ENCODE data around the gene GRIK3.

GRIK3 gene

GRCh38 chr1:36867575-36867974, 166.7 kb downstream of the GRIK3 start:
- H3K9me3 ChIP-seq (ENCODE audit: control insufficient read depth in 2 of 2, low read length in 2 of 2): no peaks in the 10 kb centered on the region
- H3K4me1 ChIP-seq (ENCODE audit: control insufficient read depth, insufficient read depth, low read length): no peaks in the 10 kb centered on the region
- H3K36me3 ChIP-seq (ENCODE audit: control insufficient read depth in 2 of 2, insufficient read depth in 2 of 2, low read length in 2 of 2): no peaks in the 10 kb centered on the region
- no peak overlapping the region for H3K4me3 ChIP-seq (ENCODE audit: low read length in 2 of 2)
- no peak overlapping the region for H3K27ac ChIP-seq (ENCODE audit: low read length)
- peaks cover 11 to 28% of the 10 kb centered on the region in 2 donors for H3K27me3 ChIP-seq (ENCODE audit: control insufficient read depth in 1 of 2, insufficient read depth in 2 of 2, low read length in 2 of 2)
- no peak overlapping the region for H3K9ac ChIP-seq (ENCODE audit: low read length in 2 of 2)

GRCh38 chr1:36866169-36866814, 168.0 kb downstream of the GRIK3 start:
- Histone ChIP-seq H3K9me3 (ENCODE audit: control insufficient read depth in 2 of 2, low read length in 2 of 2) (no peaks in the 10 kb centered on the region), H3K36me3 (ENCODE audit: control insufficient read depth in 2 of 2, insufficient read depth in 2 of 2, low read length in 2 of 2) (no peaks in the 10 kb centered on the region), H3K4me1 (ENCODE audit: control insufficient read depth, insufficient read depth, low read length) (no peaks in the 10 kb centered on the region), H3K27me3 (ENCODE audit: control insufficient read depth in 1 of 2, insufficient read depth in 2 of 2, low read length in 2 of 2) (peaks cover 11 to 22% of the 10 kb centered on the region in 2 donors), H3K9ac (ENCODE audit: low read length in 2 of 2) (no peak overlapping the region), H3K27ac (ENCODE audit: low read length) (no peak overlapping the region), H3K4me3 (ENCODE audit: low read length in 2 of 2) (no peak overlapping the region)

GRCh38 chr1:36865602-36865900, 168.8 kb downstream of the GRIK3 start:
- Histone ChIP-seq H3K9me3 (ENCODE audit: control insufficient read depth in 2 of 2, low read length in 2 of 2) (no peaks in the 10 kb centered on the region), H3K27ac (ENCODE audit: low read length) (no peak overlapping the region), H3K4me3 (ENCODE audit: low read length in 2 of 2) (no peak overlapping the region), H3K36me3 (ENCODE audit: control insufficient read depth in 2 of 2, insufficient read depth in 2 of 2, low read length in 2 of 2) (no peaks in the 10 kb centered on the region), H3K27me3 (ENCODE audit: control insufficient read depth in 1 of 2, insufficient read depth in 2 of 2, low read length in 2 of 2) (peaks cover 11 to 20% of the 10 kb centered on the region in 2 donors), H3K4me1 (ENCODE audit: control insufficient read depth, insufficient read depth, low read length) (no peaks in the 10 kb centered on the region), H3K9ac (ENCODE audit: low read length in 2 of 2) (no peak overlapping the region)

GRCh38 chr1:36864823-36865601, 169.3 kb downstream of the GRIK3 start:
- H3K4me3 ChIP-seq (ENCODE audit: low read length in 2 of 2): no peak overlapping the region
- H3K36me3 ChIP-seq (ENCODE audit: control insufficient read depth in 2 of 2, insufficient read depth in 2 of 2, low read length in 2 of 2): no peaks in the 10 kb centered on the region
- peaks cover 11 to 20% of the 10 kb centered on the region in 2 donors for H3K27me3 ChIP-seq (ENCODE audit: control insufficient read depth in 1 of 2, insufficient read depth in 2 of 2, low read length in 2 of 2)
- no peak overlapping the region for H3K9ac ChIP-seq (ENCODE audit: low read length in 2 of 2)
- no peak overlapping the region for H3K27ac ChIP-seq (ENCODE audit: low read length)
- no peaks in the 10 kb centered on the region for H3K4me1 ChIP-seq (ENCODE audit: control insufficient read depth, insufficient read depth, low read length)
- H3K9me3 ChIP-seq (ENCODE audit: control insufficient read depth in 2 of 2, low read length in 2 of 2): no peaks in the 10 kb centered on the region

GRCh38 chr1:36864182-36864822, 170.0 kb downstream of the GRIK3 start:
- H3K36me3 ChIP-seq (ENCODE audit: control insufficient read depth in 2 of 2, insufficient read depth in 2 of 2, low read length in 2 of 2): no peaks in the 10 kb centered on the region
- no peak overlapping the region for H3K27ac ChIP-seq (ENCODE audit: low read length)
- H3K9me3 ChIP-seq (ENCODE audit: control insufficient read depth in 2 of 2, low read length in 2 of 2): no peaks in the 10 kb centered on the region
- no peak overlapping the region for H3K9ac ChIP-seq (ENCODE audit: low read length in 2 of 2)
- peaks cover 14 to 20% of the 10 kb centered on the region in 2 donors for H3K27me3 ChIP-seq (ENCODE audit: control insufficient read depth in 1 of 2, insufficient read depth in 2 of 2, low read length in 2 of 2)
- no peaks in the 10 kb centered on the region for H3K4me1 ChIP-seq (ENCODE audit: control insufficient read depth, insufficient read depth, low read length)
- H3K4me3 ChIP-seq (ENCODE audit: low read length in 2 of 2): no peak overlapping the region

GRCh38 chr1:36863500-36863899, 170.8 kb downstream of the GRIK3 start:
- Histone ChIP-seq H3K4me1 (ENCODE audit: control insufficient read depth, insufficient read depth, low read length) (no peaks in the 10 kb centered on the region), H3K27ac (ENCODE audit: low read length) (no peak overlapping the region), H3K27me3 (ENCODE audit: control insufficient read depth in 1 of 2, insufficient read depth in 2 of 2, low read length in 2 of 2) (peaks cover 18% of the 10 kb centered on the region in 2 donors), H3K4me3 (ENCODE audit: low read length in 2 of 2) (no peak overlapping the region), H3K9ac (ENCODE audit: low read length in 2 of 2) (no peak overlapping the region), H3K9me3 (ENCODE audit: control insufficient read depth in 2 of 2, low read length in 2 of 2) (no peaks in the 10 kb centered on the region), H3K36me3 (ENCODE audit: control insufficient read depth in 2 of 2, insufficient read depth in 2 of 2, low read length in 2 of 2) (no peaks in the 10 kb centered on the region)

- Histone ChIP-seq H3K9me3 (ENCODE audit: control insufficient read depth in 2 of 2, low read length in 2 of 2) (no peaks in the 10 kb centered on the region), H3K9ac (ENCODE audit: low read length in 2 of 2) (no peak overlapping the region), H3K36me3 (ENCODE audit: control insufficient read depth in 2 of 2, insufficient read depth in 2 of 2, low read length in 2 of 2) (no peaks in the 10 kb centered on the region), H3K4me1 (ENCODE audit: control insufficient read depth, insufficient read depth, low read length) (no peaks in the 10 kb centered on the region), H3K27ac (ENCODE audit: low read length) (no peak overlapping the region), H3K4me3 (ENCODE audit: low read length in 2 of 2) (no peak overlapping the region), H3K27me3 (ENCODE audit: control insufficient read depth in 1 of 2, insufficient read depth in 2 of 2, low read length in 2 of 2) (peaks cover 18 to 19% of the 10 kb centered on the region in 2 donors)
These were observed 171.3 kb downstream of the GRIK3 start for GRCh38 chr1:36863061-36863460.

- no peak overlapping the region for H3K4me3 ChIP-seq (ENCODE audit: low read length in 2 of 2)
- H3K36me3 ChIP-seq (ENCODE audit: control insufficient read depth in 2 of 2, insufficient read depth in 2 of 2, low read length in 2 of 2): no peaks in the 10 kb centered on the region
- H3K27me3 ChIP-seq (ENCODE audit: control insufficient read depth in 1 of 2, insufficient read depth in 2 of 2, low read length in 2 of 2): peaks cover 14 to 15% of the 10 kb centered on the region in 2 donors
- no peaks in the 10 kb centered on the region for H3K4me1 ChIP-seq (ENCODE audit: control insufficient read depth, insufficient read depth, low read length)
- H3K9me3 ChIP-seq (ENCODE audit: control insufficient read depth in 2 of 2, low read length in 2 of 2): no peaks in the 10 kb centered on the region
- H3K9ac ChIP-seq (ENCODE audit: low read length in 2 of 2): no peak overlapping the region
- no peak overlapping the region for H3K27ac ChIP-seq (ENCODE audit: low read length)
These were observed 172.9 kb downstream of the GRIK3 start for GRCh38 chr1:36861375-36861774.

- peaks cover 15 to 23% of the 10 kb centered on the region in 2 donors for H3K27me3 ChIP-seq (ENCODE audit: control insufficient read depth in 1 of 2, insufficient read depth in 2 of 2, low read length in 2 of 2)
These were observed 174.4 kb downstream of the GRIK3 start for GRCh38 chr1:36859926-36860325.

GRCh38 chr1:36858981-36859380, 175.3 kb downstream of the GRIK3 start:
- Histone ChIP-seq H3K36me3 (ENCODE audit: control insufficient read depth in 2 of 2, insufficient read depth in 2 of 2, low read length in 2 of 2) (no peaks in the 10 kb centered on the region), H3K4me1 (ENCODE audit: control insufficient read depth, insufficient read depth, low read length) (no peaks in the 10 kb centered on the region), H3K4me3 (ENCODE audit: low read length in 2 of 2) (no peak overlapping the region), H3K27ac (ENCODE audit: low read length) (no peak overlapping the region), H3K9ac (ENCODE audit: low read length in 2 of 2) (no peak overlapping the region), H3K9me3 (ENCODE audit: control insufficient read depth in 2 of 2, low read length in 2 of 2) (no peaks in the 10 kb centered on the region), H3K27me3 (ENCODE audit: control insufficient read depth in 1 of 2, insufficient read depth in 2 of 2, low read length in 2 of 2) (peaks cover 16 to 24% of the 10 kb centered on the region in 2 donors)

More at GRCh38 chr1:36859926-36860325, 174.4 kb downstream of the GRIK3 start:
- Histone ChIP-seq H3K27ac (ENCODE audit: low read length) (no peak overlapping the region), H3K4me3 (ENCODE audit: low read length in 2 of 2) (no peak overlapping the region), H3K9me3 (ENCODE audit: control insufficient read depth in 2 of 2, low read length in 2 of 2) (no peaks in the 10 kb centered on the region), H3K36me3 (ENCODE audit: control insufficient read depth in 2 of 2, insufficient read depth in 2 of 2, low read length in 2 of 2) (no peaks in the 10 kb centered on the region), H3K4me1 (ENCODE audit: control insufficient read depth, insufficient read depth, low read length) (no peaks in the 10 kb centered on the region), H3K9ac (ENCODE audit: low read length in 2 of 2) (no peak overlapping the region)

- Histone ChIP-seq H3K4me1 (ENCODE audit: control insufficient read depth, insufficient read depth, low read length) (no peaks in the 10 kb centered on the region), H3K27ac (ENCODE audit: low read length) (no peak overlapping the region), H3K36me3 (ENCODE audit: control insufficient read depth in 2 of 2, insufficient read depth in 2 of 2, low read length in 2 of 2) (no peaks in the 10 kb centered on the region), H3K4me3 (ENCODE audit: low read length in 2 of 2) (no peak overlapping the region), H3K27me3 (ENCODE audit: control insufficient read depth in 1 of 2, insufficient read depth in 2 of 2, low read length in 2 of 2) (peaks cover 16 to 25% of the 10 kb centered on the region in 2 donors), H3K9ac (ENCODE audit: low read length in 2 of 2) (no peak overlapping the region), H3K9me3 (ENCODE audit: control insufficient read depth in 2 of 2, low read length in 2 of 2) (no peaks in the 10 kb centered on the region)
These were observed 175.8 kb downstream of the GRIK3 start for GRCh38 chr1:36858553-36858952.
